ENCODE measurements around the gene HTR3B.

The HTR3B gene

GRCh38 chr11:113984781-113985180, 80.2 kb downstream of the HTR3B start:
- H3K4me3 ChIP-seq, result no peak overlapping the region
- H3K27ac ChIP-seq, result no peak overlapping the region

GRCh38 chr11:113985906-113986305, 81.3 kb downstream of the HTR3B start:
- H3K27ac ChIP-seq, result no peak overlapping the region
- no peak overlapping the region for H3K4me3 ChIP-seq

- no peak overlapping the region for H3K27ac ChIP-seq
- no peak overlapping the region for H3K4me3 ChIP-seq
Observed at GRCh38 chr11:113986351-113987140, 82.0 kb downstream of the HTR3B start.

- no peak overlapping the region for H3K27ac ChIP-seq
Observed at GRCh38 chr11:113989381-113989780, 84.8 kb downstream of the HTR3B start.

GRCh38 chr11:113989916-113990315, 85.3 kb downstream of the HTR3B start:
- Histone ChIP-seq H3K27ac (no peak overlapping the region), H3K4me3 (no peak overlapping the region)

More at GRCh38 chr11:113989381-113989780, 84.8 kb downstream of the HTR3B start:
- H3K4me3 ChIP-seq, result no peak overlapping the region

GRCh38 chr11:113991170-113991569, 86.6 kb downstream of the HTR3B start:
- Histone ChIP-seq H3K4me3 (no peak overlapping the region), H3K27ac (no peak overlapping the region)

- Histone ChIP-seq H3K27ac (no peak overlapping the region), H3K4me3 (no peak overlapping the region)
Observed at GRCh38 chr11:113991718-113992458, 87.3 kb downstream of the HTR3B start.

GRCh38 chr11:113992459-113993110, 88.0 kb downstream of the HTR3B start:
- Histone ChIP-seq H3K27ac (no peak overlapping the region), H3K4me3 (no peak overlapping the region)

GRCh38 chr11:113994077-113994954, 89.7 kb downstream of the HTR3B start:
- Histone ChIP-seq H3K27ac (no peak overlapping the region), H3K4me3 (no peak overlapping the region)

Data from skin epidermis (tissue), 12 donors.